Fibroblast of lung (primary cell): ENCODE measurements around the gene AGAP1.

Experiments
- CTCF ChIP-seq, 2 donors: IDR thresholded peaks in 1 of 2; conservative IDR thresholded peaks in 1 of 2; 1 replicate in 1 of 2; 2 replicates in 1 of 2; pipeline ENCODE4 v1.5.1; 2011 to 2012; ENCODE audit warnings: low read length in 2 of 2, control low read depth in 1 of 2, inconsistent platforms in 1 of 2, low read depth in 1 of 2, mild to moderate bottlenecking in 1 of 2
- EZH2 ChIP-seq: IDR thresholded peaks from 2 replicates; pipeline ENCODE4 v1.5.1; 2012; ENCODE audit warnings: low read length, control low read depth, mild to moderate bottlenecking; ENCODE audit errors: missing control alignments

- no peak for TF ChIP-seq CTCF (conservative IDR thresholded peaks at IDR 0.05 in 1 of 2, IDR thresholded peaks at IDR 0.05 in 1 of 2; ENCODE audit: low read depth in 1 of 2, low read length in 2 of 2)
- TF ChIP-seq EZH2: no peak
Measured at GRCh38 chr2:235498541-235498940, 4.7 kb downstream of the AGAP1 start.
